WTC11 (cell line): ENCODE data around the gene CDH13.

ENCODE experiments used
- CBFB ChIP-seq: sonication (generic); formaldehyde crosslinking; IDR thresholded peaks from 2 replicates; pipeline ENCODE4 v1.8.1; 2022; ENCODE audit warnings: mild to moderate bottlenecking, low read depth, missing genetic modification reagents
- CREB1 ChIP-seq: sonication (generic); formaldehyde crosslinking; IDR thresholded peaks from 2 replicates; pipeline ENCODE4 v1.8.0; 2023; ENCODE audit warnings: mild to moderate bottlenecking, missing genetic modification reagents
- CREM ChIP-seq: sonication (generic); formaldehyde crosslinking; IDR thresholded peaks from 2 replicates; pipeline ENCODE4 v1.8.1; 2022; ENCODE audit warnings: mild to moderate bottlenecking, missing genetic modification reagents, moderate library complexity
- CTCF ChIP-seq: fragments of 200-600 bp; IDR thresholded peaks from 2 replicates; pipeline ENCODE4 v1.8.0; 2022; ENCODE audit warnings: antibody characterized with exemption
- NFYB ChIP-seq: sonication (generic); formaldehyde crosslinking; conservative IDR thresholded peaks from 2 replicates; pipeline ENCODE4 v1.8.0; 2022; ENCODE audit warnings: low read depth, missing genetic modification reagents
- TEAD4 ChIP-seq: sonication (generic); formaldehyde crosslinking; IDR thresholded peaks from 2 replicates; pipeline ENCODE4 v1.8.0; 2022; ENCODE audit warnings: mild to moderate bottlenecking, missing genetic modification reagents

GRCh38 chr16:82744958-82745357 is 118.2 kb downstream of the CDH13 start:
- TF ChIP-seq CTCF (no peak), CBFB (CRISPR knock-in tag) (no peak), CREM (no peak), TEAD4 (CRISPR knock-in tag) (no peak), NFYB (CRISPR knock-in tag) (no peak), CREB1 (no peak)
